IPS-18c (cell line): ENCODE results near the gene ZNF22.

Experiments used
- H3K4me3 ChIP-seq: 2 replicates; pipeline ENCODE4 v1.7.0; 2013; ENCODE audit warnings: low read depth, mild to moderate bottlenecking, low read length, moderate library complexity; ENCODE audit not compliant: insufficient read depth
- H3K9me3 ChIP-seq: one replicate; pipeline ENCODE4 v1.6.1; 2013; ENCODE audit warnings: mild to moderate bottlenecking, low read length, moderate library complexity; ENCODE audit not compliant: control insufficient read depth, insufficient read depth

The ZNF22 gene

DNA sequence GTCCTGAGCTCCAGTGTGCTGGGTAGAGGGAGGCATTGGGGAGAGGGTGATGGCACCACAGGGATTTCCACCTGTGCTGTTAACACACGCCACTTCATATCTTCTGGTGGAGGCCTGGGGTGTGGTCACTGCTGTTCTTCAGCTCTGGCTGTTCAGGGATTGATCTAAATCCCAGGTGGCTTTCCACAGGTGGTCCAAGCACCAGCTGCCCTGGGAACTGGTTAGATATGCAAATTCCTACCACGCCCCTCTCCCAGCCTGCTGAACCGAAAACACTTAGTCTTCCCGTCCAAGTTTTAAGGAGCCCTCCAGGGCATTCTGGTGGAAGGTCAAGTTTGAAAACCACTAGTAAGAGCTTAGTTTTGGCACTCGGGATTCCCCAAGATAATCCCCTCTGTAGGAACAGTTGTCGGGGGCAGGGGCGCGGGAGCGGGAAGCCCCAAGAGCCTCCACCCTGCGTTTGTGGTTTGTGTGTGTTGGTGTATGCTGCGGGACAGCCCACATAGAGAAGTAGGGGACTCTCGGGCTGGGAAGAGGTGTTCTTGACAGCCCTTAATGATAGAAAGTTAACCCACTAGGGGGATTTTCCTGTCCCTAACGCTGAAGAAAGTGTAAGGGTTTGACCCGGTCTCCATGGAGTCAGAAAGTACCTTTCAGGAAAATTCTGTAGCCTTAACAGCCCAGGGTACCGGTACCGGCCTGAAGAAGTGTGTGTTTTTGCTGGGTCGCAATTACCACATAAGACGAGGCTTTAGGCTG lies 27.2 kb upstream of the ZNF22 start:
- Histone ChIP-seq H3K4me3 (no peak overlapping the region), H3K9me3 (no peaks in the 10 kb centered on the region)

- peaks cover 2% of the 10 kb centered on the region for H3K9me3 ChIP-seq
- peak overlapping the region; percentile 46 for H3K4me3 ChIP-seq
Observed at GRCh38 chr10:44974082-44974627, 26.6 kb upstream of the ZNF22 start.

- Histone ChIP-seq H3K9me3 (peaks cover 2% of the 10 kb centered on the region), H3K4me3 (peak overlapping the region; percentile 49)
Observed at GRCh38 chr10:44974628-44975430, 25.9 kb upstream of the ZNF22 start.

DNA sequence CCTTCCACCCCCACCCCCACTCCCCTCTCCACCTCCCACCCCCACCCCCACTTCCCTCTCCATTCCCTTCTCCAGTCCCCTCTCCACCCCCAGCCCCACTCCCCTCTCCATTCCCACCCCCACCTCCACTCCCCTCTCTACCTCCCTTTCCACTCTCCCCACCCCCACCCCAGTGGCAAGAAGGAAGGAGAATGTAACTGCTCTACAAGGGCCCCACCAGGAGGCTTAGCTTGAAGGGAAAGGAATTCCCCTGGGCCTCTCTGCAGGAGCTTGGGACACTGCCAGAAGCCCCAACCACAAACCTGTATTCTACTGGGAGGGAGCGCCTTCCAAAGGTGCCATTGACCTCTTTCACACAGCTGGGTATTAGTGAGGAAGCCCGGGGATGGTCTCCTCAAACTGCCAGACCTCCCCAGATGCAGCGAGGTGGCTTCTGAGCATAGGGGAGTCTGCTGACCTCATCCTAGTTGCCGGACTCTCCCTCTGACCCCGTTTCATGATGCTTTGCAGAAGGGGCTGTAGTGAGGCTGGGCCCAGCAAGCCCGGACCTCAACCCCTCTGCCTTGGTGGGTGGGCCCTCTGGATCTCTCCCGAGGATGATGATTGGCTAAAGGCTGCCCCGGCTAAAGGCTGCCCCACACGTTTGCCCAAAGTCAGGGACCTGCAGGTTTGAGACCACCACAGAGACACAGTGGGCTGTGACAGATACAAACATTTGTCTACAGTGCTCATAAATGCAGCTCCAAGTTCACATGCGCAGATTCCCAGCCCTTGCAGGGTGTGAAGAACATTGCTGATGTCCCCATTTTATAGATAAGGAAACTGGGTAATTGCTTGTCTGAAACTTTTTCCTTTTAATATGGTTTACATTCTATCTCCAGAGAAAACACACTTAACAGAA lies 25.0 kb upstream of the ZNF22 start:
- no peak overlapping the region for H3K4me3 ChIP-seq
- H3K9me3 ChIP-seq: peaks cover 2% of the 10 kb centered on the region

DNA sequence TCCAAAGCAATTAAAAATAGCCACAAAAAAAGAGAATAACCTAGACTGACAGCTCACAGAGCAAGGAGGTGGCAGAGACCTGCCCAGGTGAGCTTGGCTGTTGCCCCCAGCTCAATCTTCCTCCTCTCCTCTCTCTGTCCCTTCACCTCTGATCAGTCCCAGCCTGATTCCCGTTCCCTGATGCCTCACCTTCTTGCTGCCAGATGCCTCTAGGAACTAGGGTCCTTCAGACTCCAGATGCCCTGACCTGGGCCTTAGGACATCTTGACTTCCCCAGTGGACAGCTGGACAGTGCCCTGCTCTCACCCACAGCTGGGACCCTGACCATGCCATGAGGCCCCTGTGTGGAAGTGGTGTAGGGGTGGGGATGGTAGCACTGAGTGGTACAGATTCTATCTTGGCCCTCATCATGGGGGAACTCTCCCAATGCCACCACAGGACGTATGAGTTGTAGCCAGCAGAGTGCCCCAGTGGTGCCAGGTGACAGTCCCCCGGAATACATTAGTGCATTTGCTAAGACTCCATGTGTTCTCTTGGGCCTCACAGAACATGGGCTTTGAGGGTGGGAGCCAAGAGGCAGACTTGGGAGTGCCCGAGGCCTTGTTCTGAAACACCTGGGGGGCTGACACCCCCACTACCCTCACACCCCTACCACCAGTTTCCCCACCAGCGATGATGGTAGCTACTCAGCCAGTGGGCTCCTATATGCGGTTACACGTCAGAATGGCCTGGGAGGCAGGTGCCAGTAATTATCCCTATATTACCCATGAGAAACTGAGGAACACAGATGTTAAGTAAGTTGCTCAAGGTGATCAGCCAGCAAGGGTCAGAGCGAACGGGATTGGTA lies 24.1 kb upstream of the ZNF22 start:
- peaks cover 2% of the 10 kb centered on the region for H3K9me3 ChIP-seq
- no peak overlapping the region for H3K4me3 ChIP-seq

- Histone ChIP-seq H3K4me3 (0 out of 2 replicates have a peak overlapping the region, but pooled peaks have one; percentile 31), H3K9me3 (peaks cover 2% of the 10 kb centered on the region)
Observed at GRCh38 chr10:44977287-44978212, 23.2 kb upstream of the ZNF22 start.

DNA sequence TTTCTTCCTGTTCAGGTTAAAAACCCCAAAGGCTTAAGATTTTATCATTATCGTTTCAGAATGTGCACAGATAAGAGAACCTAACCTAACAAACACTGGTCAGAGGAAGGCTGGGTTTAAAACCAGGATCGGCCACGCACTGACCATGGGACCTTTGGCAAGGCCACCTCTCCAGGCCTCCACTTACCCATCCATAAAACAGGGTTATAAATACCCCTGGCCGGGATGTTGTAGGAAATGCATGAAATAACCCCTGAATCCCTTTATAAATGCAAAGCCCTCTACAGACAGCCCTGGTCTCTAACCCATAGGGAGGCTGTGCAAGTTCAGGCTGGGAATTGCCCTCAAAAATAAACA lies 22.5 kb upstream of the ZNF22 start:
- H3K4me3 ChIP-seq: peak overlapping the region; percentile 31; the same call in 1 of the 2 replicates

GRCh38 chr10:44978570-44979280 lies 22.0 kb upstream of the ZNF22 start, which contains the start of gene DEPP1:
DEPP1 (minus strand) TSS chr10:44978809; CDS start chr10:44978030, 779 bp downstream.
- peaks cover 2% of the 10 kb centered on the region for H3K9me3 ChIP-seq

More for the DNA sequence above, 22.5 kb upstream of the ZNF22 start:
- H3K9me3 ChIP-seq: peaks cover 2% of the 10 kb centered on the region

DNA sequence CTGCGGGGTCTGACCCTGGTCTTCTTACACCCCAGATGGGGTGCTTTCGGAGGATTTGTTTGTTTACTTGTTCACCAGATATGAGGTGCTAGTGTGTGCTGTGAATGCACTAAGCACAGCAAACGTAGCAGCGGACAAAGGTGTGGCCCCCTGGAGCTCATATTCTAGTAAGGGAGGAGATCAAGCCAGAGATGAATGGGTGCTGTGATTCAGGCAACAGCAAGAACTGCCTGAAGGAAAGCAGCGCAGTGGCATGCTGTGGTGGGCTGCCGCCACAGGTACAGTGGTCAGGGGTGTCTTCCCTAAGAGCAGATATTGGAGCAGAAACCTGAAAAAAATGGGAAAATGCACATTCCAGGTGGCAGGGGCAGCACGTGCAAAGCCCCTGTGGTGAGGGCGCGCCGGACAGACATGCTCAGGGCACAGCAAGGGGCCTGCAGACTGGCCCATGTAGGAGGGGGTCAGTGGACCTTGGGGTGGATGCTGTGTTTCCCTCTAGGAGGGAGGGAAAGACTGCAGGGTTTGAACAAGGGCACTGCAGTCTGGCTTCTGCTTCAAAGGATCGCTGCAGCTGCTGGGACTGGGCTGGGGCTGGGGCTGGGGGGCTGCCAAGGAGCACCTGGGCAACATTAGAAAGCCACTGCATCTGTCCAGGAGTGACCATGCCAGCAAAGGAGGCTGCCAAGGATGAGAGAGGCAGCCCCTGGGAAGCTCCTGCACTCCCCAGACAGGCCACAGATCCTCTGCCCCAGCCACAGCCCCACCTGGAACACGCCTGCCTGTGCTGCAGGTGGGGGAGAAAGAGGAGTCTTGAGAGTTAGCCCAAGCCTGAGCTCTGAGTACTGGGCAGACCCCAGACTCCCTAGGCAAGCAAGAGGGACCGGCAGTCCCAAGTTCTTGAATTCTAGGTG lies 21.2 kb upstream of the ZNF22 start:
- H3K9me3 ChIP-seq: peaks cover 2% of the 10 kb centered on the region
- 0 out of 2 replicates have a peak overlapping the region, but pooled peaks have one; percentile 1 for H3K4me3 ChIP-seq

More at GRCh38 chr10:44978570-44979280, 22.0 kb upstream of the ZNF22 start, which contains the start of gene DEPP1:
- H3K4me3 ChIP-seq: peak within 1 kb of the TSS; percentile 31; the same call in 1 of the 2 replicates

- H3K9me3 ChIP-seq: peaks cover 2% of the 10 kb centered on the region
- no peak overlapping the region for H3K4me3 ChIP-seq
Observed at GRCh38 chr10:44980309-44981171, 20.2 kb upstream of the ZNF22 start.

DNA sequence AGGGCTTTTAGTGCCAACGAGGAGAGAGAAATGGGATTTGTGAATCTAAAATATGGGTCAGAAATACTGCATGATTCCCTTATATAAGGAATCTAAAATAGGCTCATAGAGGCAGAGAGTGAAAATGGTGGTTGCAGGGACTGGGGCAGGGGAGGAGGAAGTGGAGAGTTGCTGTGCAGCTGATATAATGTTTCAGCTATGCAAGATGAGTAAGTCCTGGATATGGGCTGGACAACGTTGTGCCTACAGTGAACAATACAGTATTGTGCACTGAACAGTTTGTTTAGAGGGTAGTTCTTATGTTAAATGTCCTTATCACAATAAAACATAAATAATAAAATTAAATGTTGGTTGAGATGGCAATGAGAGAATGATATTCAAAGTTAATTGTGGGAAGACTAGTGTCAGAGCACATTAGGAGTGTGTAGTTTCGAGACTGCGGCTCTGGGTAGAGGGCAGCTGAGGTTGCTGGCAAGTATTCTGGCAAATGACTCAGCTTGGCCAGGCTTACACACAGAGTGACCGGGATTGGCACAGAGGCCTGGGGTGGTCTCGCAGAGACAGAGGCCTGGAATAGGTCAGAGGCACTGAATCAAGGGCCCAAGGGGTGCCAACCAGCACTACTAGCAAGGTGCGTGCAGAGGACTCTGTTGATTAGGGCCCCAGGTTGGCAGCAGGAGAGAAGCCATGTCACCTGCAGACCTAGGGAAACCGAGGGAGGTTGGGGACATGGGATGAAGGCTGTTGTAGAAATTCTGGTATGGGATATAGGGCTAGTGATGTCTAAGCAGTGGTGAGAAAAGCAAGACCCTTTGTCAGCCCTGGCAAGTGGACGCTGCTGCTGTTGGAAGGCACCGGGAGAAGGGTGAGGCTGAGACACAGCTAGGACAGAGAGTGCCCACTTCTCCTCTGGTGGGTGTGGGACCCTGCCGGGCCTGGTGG lies 19.3 kb upstream of the ZNF22 start:
- H3K4me3 ChIP-seq: no peak overlapping the region
- H3K9me3 ChIP-seq: peaks cover 2% of the 10 kb centered on the region

GRCh38 chr10:44982114-44982460 lies 18.6 kb upstream of the ZNF22 start:
- H3K9me3 ChIP-seq: peaks cover 2% of the 10 kb centered on the region
- no peak overlapping the region for H3K4me3 ChIP-seq
